ENCODE measurements around the gene SMOC2. TPM values are rescaled to one million over a fixed set of nuclear protein-coding genes. Genes with fewer than 3 reads are reported as not detected.

The SMOC2 gene
- polyA plus RNA-seq, 2 of the 4 experiments (the other 2 are of a cell fraction) = not detected

GRCh38 chr6:168448243-168448855 is 7.4 kb downstream of the SMOC2 start:
- Histone ChIP-seq H3K4me2 (no peak overlapping the region), H3K4me3 (no peak overlapping the region), H3K27ac (no peak overlapping the region), H3K9me3 (no peaks in the 10 kb centered on the region), H3K4me1 (no peaks in the 10 kb centered on the region)
- ChIA-PET CTCF (no interaction called here), POLR2A (no interaction called here)
- 23% methylated on average over 10 of the region's 11 CpGs for WGBS (ENCODE audit: missing lambda C conversion rate)
- TF ChIP-seq NR3C1 (IDR thresholded peaks at IDR 0.05) = no peak
- no peak for TF ChIP-seq HES2 (IDR thresholded peaks at IDR 0.05)
- no peak for TF ChIP-seq RAD21 (conservative IDR thresholded peaks at IDR 0.05 in 1 of 2, IDR thresholded peaks at IDR 0.05 in 1 of 2)
- TF ChIP-seq ESRRA (IDR thresholded peaks at IDR 0.05; ENCODE audit: borderline replicate concordance, low read length) = no peak
- TF ChIP-seq CEBPB (IDR thresholded peaks at IDR 0.05) = no peak
- no peak for TF ChIP-seq SMC3 (IDR thresholded peaks at IDR 0.05)
- TF ChIP-seq TFCP2L1 (CRISPR knock-in tag; IDR thresholded peaks at IDR 0.05) = no peak
- TF ChIP-seq PHF8 (IDR thresholded peaks at IDR 0.05; ENCODE audit: borderline replicate concordance, low read depth) = no peak
- no peak for TF ChIP-seq CHD4 (IDR thresholded peaks at IDR 0.05; ENCODE audit: borderline replicate concordance)
- no peak for TF ChIP-seq CBX8 (IDR thresholded peaks at IDR 0.05)
- TF ChIP-seq PBX3 (IDR thresholded peaks at IDR 0.05) = no peak
- no peak for TF ChIP-seq HDAC2 (IDR thresholded peaks at IDR 0.05)
- TF ChIP-seq, protein P1, sequence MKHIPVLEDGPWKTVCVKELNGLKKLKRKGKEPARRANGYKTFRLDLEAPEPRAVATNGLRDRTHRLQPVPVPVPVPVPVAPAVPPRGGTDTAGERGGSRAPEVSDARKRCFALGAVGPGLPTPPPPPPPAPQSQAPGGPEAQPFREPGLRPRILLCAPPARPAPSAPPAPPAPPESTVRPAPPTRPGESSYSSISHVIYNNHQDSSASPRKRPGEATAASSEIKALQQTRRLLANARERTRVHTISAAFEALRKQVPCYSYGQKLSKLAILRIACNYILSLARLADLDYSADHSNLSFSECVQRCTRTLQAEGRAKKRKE (CRISPR knock-in tag; IDR thresholded peaks at IDR 0.05; ENCODE audit: low read depth) = no peak
- no peak for TF ChIP-seq EP300 (IDR thresholded peaks at IDR 0.05)
- no peak for TF ChIP-seq ZC3H11A (IDR thresholded peaks at IDR 0.05)
- TF ChIP-seq RARB (CRISPR knock-in tag; IDR thresholded peaks at IDR 0.05) = no peak
- no peak for TF ChIP-seq HEYL (CRISPR knock-in tag; IDR thresholded peaks at IDR 0.05)
- TF ChIP-seq HMGXB4 (CRISPR knock-in tag; IDR thresholded peaks at IDR 0.05; ENCODE audit: borderline replicate concordance) = no peak
- TF ChIP-seq SREBF2 (IDR thresholded peaks at IDR 0.05) = no peak
- no peak for TF ChIP-seq GATA3 (IDR thresholded peaks at IDR 0.05; ENCODE audit: borderline replicate concordance)
- DNase-seq (ENCODE audit: low read depth in 1 of 2, low spot score in 1 of 2) (no peak), ATAC-seq (no peak), FAIRE-seq (no peak)

GRCh38 chr6:168450917-168451316 is 9.9 kb downstream of the SMOC2 start:
- Histone ChIP-seq H3K4me3 (no peak overlapping the region), H3K4me2 (no peak overlapping the region), H3K9me3 (no peaks in the 10 kb centered on the region), H3K27ac (no peak overlapping the region), H3K4me1 (no peaks in the 10 kb centered on the region)
- DNase-seq (ENCODE audit: low read depth in 1 of 2, low spot score in 1 of 2) (no peak), ATAC-seq (no peak), FAIRE-seq (no peak)
- TF ChIP-seq BHLHE40 (IDR thresholded peaks at IDR 0.05; ENCODE audit: low read depth, low read length) (no peak), ESRRA (IDR thresholded peaks at IDR 0.05; ENCODE audit: borderline replicate concordance, low read length) (no peak), USF2 (IDR thresholded peaks at IDR 0.05) (no peak), RAD21 (conservative IDR thresholded peaks at IDR 0.05 in 1 of 2, IDR thresholded peaks at IDR 0.05 in 1 of 2) (no peak), CHD4 (IDR thresholded peaks at IDR 0.05; ENCODE audit: borderline replicate concordance) (no peak), JUNB (IDR thresholded peaks at IDR 0.05) (no peak), RNF2 (IDR thresholded peaks at IDR 0.05; ENCODE audit: borderline replicate concordance, low read depth) (no peak), KDM1A (IDR thresholded peaks at IDR 0.05; ENCODE audit: low read depth) (no peak)
- WGBS (ENCODE audit: missing lambda C conversion rate) = 10% methylated on average over 7 of the region's 7 CpGs
- POLR2A ChIA-PET = no interaction called here
- CTCF ChIA-PET = no interaction called here

Measured in A549 (cell line).